Subcutaneous abdominal adipose tissue (tissue), 5 donors: ENCODE measurements around the gene PROSER1.
"Not testable (repeated sequence)": the region's sequence is repeated elsewhere in the genome, so short reads cannot be mapped to it uniquely, and the experiment has no call there.

Source experiments
- H3K27ac ChIP-seq: one replicate; pipeline ENCODE4 v1.7.0; 2013; ENCODE audit warnings: low read depth, mild to moderate bottlenecking, inconsistent platforms, low read length, moderate library complexity
- H3K27me3 ChIP-seq, 5 donors: one replicate each; pipeline ENCODE4 v1.7.0; 2013; ENCODE audit warnings: low read length in 5 of 5, inconsistent platforms in 1 of 5; ENCODE audit not compliant: control insufficient read depth in 5 of 5, insufficient read depth in 4 of 5
- H3K36me3 ChIP-seq, 5 donors: one replicate each; pipeline ENCODE4 v1.7.0; 2013; ENCODE audit warnings: low read length in 5 of 5; ENCODE audit not compliant: control insufficient read depth in 5 of 5, insufficient read depth in 5 of 5
- H3K4me1 ChIP-seq, 5 donors: one replicate each; pipeline ENCODE4 v1.7.0; 2013; ENCODE audit warnings: low read length in 5 of 5, mild to moderate bottlenecking in 3 of 5, moderate library complexity in 1 of 5; ENCODE audit not compliant: control insufficient read depth in 5 of 5, insufficient read depth in 5 of 5
- H3K4me3 ChIP-seq, 5 donors: one replicate each; pipeline ENCODE4 v1.7.0; 2013; ENCODE audit warnings: low read length in 5 of 5, low read depth in 1 of 5
- H3K9ac ChIP-seq, 5 donors: one replicate each; pipeline ENCODE4 v1.7.0; 2013; ENCODE audit warnings: low read length in 5 of 5, mild to moderate bottlenecking in 4 of 5, moderate library complexity in 3 of 5
- H3K9me3 ChIP-seq, 5 donors: one replicate each; pipeline ENCODE4 v1.7.0; 2013; ENCODE audit warnings: low read length in 5 of 5; ENCODE audit not compliant: control insufficient read depth in 5 of 5
- donor health status: healthy.
- donor health status: healthy.
- donor health status: healthy.
- donor health status: healthy.
- donor health status: healthy.

The PROSER1 gene

DNA sequence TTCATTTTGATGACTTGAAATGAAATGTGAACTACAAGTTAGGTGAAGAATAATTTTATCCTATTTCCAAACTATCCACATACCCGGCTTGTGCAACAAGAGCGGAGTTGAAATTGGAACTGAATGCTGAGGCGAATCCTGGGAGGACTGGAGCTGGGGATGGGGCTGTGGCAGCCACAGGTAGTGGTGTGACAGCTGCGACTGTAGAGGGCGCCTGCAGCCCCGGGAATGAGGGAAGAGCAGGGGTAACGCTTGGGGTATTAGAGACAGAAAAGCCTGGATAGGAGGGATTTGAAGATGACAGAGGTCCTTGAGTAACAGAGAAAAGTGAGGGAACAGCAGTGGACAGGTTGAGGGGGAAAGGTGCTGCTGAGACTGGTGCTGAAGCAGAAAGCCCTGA, 25.3 kb downstream of the PROSER1 start:
- peaks cover 59 to 78% (median 70%) of the 10 kb centered on the region in 5 donors for H3K36me3 ChIP-seq
- H3K9ac ChIP-seq = no peak overlapping the region
- H3K4me3 ChIP-seq = no peak overlapping the region
- H3K9me3 ChIP-seq = no peaks in the 10 kb centered on the region
- no peaks in the 10 kb centered on the region for H3K27me3 ChIP-seq
- H3K4me1 ChIP-seq = no peaks in the 10 kb centered on the region
- no peak overlapping the region for H3K27ac ChIP-seq

DNA sequence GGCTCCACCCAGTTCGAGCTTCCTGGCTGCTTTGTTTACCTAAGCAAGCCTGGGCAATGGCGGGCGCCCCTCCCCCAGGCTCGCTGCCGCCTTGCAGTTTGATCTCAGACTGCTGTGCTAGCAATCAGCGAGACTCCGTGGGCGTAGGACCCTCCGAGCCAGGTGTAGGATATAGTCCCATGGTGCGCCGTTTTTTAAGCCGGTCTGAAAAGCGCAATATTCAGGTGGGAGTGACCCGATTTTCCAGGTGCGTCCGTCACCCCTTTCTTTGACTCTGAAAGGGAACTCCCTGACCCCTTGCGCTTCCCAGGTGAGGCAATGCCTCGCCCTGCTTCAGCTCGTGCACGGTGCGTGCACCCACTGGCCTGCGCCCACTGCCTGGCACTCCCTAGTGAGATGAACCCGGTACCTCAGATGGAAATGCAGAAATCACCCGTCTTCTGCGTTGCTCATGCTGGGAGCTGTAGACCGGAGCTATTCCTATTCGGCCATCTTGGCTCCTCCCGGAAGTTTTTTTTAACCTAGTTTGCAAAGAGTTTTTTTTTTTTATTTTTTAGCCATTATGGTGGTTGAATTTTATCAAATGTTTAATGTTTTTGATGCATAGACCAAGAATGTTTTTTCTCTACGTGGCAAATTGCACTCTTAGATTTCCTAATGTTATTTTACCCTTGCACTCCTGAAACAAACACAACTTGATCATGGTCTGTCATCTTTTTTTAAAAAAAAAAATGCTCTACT, 31.3 kb downstream of the PROSER1 start:
- not testable (repeated sequence) for H3K4me1 ChIP-seq, H3K9ac ChIP-seq, H3K4me3 ChIP-seq, H3K27me3 ChIP-seq, H3K9me3 ChIP-seq, H3K27ac ChIP-seq
- peaks cover 15 to 24% (median 19%) of the 10 kb centered on the region in 5 donors for H3K36me3 ChIP-seq

DNA sequence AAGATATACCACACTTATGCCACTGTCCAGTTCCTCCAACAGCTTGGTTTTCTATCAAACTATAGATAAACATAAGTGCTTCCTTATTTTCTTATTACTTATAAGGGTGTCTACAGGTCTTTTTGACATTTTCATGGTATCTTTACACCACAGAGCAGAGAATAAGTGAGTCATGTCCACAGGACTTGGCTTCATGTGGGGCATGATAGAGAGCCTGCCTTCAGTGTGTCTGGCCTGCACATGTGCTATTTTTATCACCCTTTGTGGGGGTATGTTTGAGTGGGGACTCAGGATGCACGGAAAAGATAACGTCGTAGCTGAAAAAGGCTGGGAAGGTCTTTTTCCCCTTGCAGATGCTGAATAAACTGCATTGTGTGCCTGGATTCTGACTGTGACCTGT, 39.1 kb downstream of the PROSER1 start:
- H3K4me1 ChIP-seq = no peaks in the 10 kb centered on the region
- no peak overlapping the region for H3K4me3 ChIP-seq
- no peak overlapping the region for H3K27ac ChIP-seq
- H3K9ac ChIP-seq = no peak overlapping the region
- no peaks in the 10 kb centered on the region for H3K36me3 ChIP-seq
- H3K9me3 ChIP-seq = no peaks in the 10 kb centered on the region
- no peaks in the 10 kb centered on the region for H3K27me3 ChIP-seq

DNA sequence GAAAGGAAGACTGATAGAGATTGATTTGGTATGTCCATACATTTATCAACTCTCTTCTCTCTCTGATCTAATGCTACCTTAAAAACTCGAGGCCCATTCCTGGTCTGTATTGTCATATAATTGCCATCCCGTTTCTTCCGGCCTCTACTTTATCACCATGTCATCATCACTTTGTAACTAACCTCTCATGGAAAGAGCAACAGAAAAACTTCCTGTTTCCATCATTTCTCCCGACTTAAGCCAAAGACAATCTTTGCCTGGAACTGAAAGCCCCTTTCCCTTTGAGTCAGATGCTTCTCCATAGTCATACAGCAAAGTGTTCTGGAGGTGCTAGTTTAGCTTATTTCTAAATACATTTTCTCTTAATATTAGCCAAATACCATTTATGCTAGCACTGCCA, 44.5 kb downstream of the PROSER1 start:
- H3K27ac ChIP-seq = no peak overlapping the region
- H3K9me3 ChIP-seq = no peaks in the 10 kb centered on the region
- H3K4me1 ChIP-seq = no peaks in the 10 kb centered on the region
- no peak overlapping the region for H3K9ac ChIP-seq
- H3K27me3 ChIP-seq = no peaks in the 10 kb centered on the region
- H3K4me3 ChIP-seq = no peak overlapping the region
- no peaks in the 10 kb centered on the region for H3K36me3 ChIP-seq

DNA sequence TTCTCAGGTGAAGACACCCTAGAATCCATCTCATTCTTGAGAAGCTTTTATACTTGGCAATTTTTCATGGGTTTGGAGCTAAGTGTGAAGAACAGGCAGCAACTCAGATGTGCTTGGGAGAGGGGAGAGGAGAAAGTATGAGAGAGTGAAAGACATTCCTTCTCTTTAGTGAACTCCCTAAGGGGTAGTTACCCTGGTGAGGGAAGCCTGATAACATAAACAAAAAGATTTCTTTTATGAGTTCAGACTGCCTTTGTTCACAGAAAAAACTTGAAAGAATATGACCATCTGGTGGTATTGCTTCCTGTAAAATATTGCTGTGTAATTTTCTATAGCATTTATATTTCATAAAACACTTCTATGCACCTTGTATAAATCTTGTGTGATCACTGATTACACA, 47.2 kb downstream of the PROSER1 start, which contains the start of gene STOML3:
Gene STOML3, minus strand, starts transcription at position 139 of the 400 bp plus-strand sequence. Its CDS starts 110 bp downstream, at position 29.
- no peak within 1 kb of the TSS for H3K27ac ChIP-seq
- no peak within 1 kb of the TSS for H3K9ac ChIP-seq
- no peaks in the 10 kb centered on the region for H3K27me3 ChIP-seq
- no peaks in the 10 kb centered on the region for H3K4me1 ChIP-seq
- no peaks in the 10 kb centered on the region for H3K36me3 ChIP-seq
- no peaks in the 10 kb centered on the region for H3K9me3 ChIP-seq
- H3K4me3 ChIP-seq = no peak within 1 kb of the TSS

DNA sequence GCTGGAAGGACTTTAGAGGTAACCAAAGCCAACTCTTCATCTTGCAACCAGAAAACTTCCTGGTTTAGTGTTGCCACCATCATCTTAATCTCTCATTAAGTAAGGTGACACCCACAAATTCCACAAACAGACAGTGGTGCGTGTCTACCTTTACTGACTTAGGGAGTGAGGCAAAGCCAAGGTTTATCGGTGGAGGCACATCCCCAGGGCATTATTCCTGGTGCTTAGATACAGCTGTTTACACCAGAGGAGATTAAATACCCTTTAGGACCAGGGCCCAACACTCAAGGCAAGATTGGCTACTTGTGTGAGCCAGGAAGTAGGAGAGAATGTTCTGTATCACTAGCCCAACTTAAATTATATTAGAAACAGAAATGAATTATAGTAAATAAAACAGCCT, 56.8 kb downstream of the PROSER1 start:
- peaks cover 0 to 12% (median 5%) of the 10 kb centered on the region in 5 donors for H3K9me3 ChIP-seq
- no peak overlapping the region for H3K9ac ChIP-seq
- no peak overlapping the region for H3K27ac ChIP-seq
- H3K27me3 ChIP-seq = peaks cover 0 to 6% (median 2%) of the 10 kb centered on the region in 5 donors
- H3K4me1 ChIP-seq = peaks cover 0 to 2% (median 0%) of the 10 kb centered on the region in 5 donors
- H3K4me3 ChIP-seq = no peak overlapping the region
- H3K36me3 ChIP-seq = no peaks in the 10 kb centered on the region

DNA sequence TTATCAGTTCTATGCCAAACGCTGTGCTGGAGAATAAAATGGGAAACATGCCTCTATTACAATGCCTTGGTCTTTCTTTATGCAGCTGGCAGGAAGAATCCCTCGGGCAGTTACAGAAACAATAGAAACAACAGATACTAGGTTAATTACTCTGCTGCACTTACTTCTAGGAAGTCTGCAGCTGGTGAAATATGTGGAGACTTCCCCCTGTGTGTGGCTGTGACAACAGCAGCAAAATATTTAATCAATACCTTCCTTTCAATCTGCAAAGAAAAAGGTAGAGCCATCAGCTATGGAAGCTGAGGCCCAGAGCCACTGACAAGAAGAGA, 57.2 kb downstream of the PROSER1 start:
- no peak overlapping the region for H3K4me3 ChIP-seq
- no peak overlapping the region for H3K27ac ChIP-seq
- H3K4me1 ChIP-seq = peaks cover 0 to 2% (median 0%) of the 10 kb centered on the region in 5 donors
- no peaks in the 10 kb centered on the region for H3K36me3 ChIP-seq
- H3K9me3 ChIP-seq = peaks cover 0 to 12% (median 5%) of the 10 kb centered on the region in 5 donors
- H3K9ac ChIP-seq = no peak overlapping the region
- H3K27me3 ChIP-seq = peaks cover 0 to 6% (median 2%) of the 10 kb centered on the region in 5 donors

DNA sequence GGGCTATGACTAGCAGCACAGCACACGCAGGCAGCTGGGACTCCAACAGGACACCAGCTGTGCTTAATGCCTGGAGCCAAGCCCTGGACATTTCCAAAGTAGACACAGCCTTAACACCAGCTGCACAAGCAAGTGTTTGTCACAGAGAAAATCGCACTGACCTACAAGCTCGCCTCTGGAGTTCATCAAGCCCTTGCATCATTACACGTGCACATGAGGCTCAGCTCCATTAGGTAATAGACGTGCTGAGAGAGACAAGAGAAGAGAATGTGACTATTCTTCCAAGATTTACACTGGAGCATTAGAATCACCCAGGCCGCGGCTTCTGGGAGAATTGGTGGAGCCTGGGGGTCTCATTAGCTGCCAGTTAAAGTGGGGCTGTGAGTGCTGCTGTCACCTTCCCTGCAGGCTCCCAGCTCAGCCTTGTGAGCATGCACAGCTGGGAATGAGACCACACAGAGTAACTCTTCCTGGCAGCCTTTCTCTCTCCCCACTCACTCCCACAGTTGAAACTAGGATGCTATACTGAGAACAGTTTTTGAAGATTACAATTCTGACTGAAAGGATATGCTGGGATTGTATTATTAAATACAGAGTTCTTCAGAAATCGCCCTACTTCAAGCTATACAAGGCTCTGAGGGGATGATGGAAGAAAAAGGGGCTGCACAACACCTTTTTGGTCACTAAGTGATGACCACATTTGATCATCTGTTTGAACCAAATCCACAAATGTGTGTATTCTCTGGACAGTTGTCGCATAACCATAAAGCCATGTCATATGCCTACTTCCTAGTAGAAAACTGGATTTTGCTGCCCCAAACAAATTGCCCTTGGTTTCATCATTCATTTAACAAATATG, 57.8 kb downstream of the PROSER1 start:
- H3K9me3 ChIP-seq = peaks cover 0 to 12% (median 5%) of the 10 kb centered on the region in 5 donors
- no peak overlapping the region for H3K27ac ChIP-seq
- peaks cover 0 to 6% (median 2%) of the 10 kb centered on the region in 5 donors for H3K27me3 ChIP-seq
- H3K4me3 ChIP-seq = no peak overlapping the region
- H3K36me3 ChIP-seq = no peaks in the 10 kb centered on the region
- H3K4me1 ChIP-seq = peaks cover 0 to 2% (median 0%) of the 10 kb centered on the region in 5 donors
- no peak overlapping the region for H3K9ac ChIP-seq

DNA sequence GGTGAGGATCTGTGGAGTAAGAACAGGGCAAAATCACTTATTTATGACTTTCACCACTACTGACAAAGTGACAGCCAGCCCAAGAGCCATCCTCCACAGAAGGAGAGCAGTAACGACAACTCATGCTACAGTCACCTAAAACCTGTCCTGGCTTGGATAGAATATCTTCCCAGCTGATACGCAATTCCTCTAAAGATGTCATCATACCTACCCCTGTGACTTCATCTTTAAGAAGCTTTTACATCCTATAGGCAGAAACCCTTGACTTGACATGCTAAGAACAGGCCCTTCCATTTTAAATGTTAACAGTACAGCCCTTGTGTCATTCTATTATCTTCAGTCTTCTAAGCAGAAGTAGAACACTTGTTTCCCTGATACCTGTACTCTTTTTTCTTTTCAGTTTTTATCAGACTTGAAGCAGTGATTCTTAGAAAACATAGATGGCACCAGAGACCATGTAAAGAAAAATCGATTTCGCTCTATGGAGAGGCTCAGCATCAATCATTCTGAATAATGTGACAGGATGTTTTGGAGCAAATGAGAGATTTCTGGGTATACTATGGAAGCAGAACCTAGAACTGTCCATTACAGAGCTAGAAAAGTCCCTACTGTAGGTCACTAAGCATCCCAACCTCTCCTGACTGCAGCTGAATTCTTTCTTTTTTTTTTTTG, 67.4 kb downstream of the PROSER1 start:
- Histone ChIP-seq H3K9me3 (no peaks in the 10 kb centered on the region), H3K27ac (no peak overlapping the region), H3K27me3 (no peaks in the 10 kb centered on the region), H3K4me3 (no peak overlapping the region), H3K36me3 (no peaks in the 10 kb centered on the region), H3K9ac (no peak overlapping the region), H3K4me1 (no peaks in the 10 kb centered on the region)

DNA sequence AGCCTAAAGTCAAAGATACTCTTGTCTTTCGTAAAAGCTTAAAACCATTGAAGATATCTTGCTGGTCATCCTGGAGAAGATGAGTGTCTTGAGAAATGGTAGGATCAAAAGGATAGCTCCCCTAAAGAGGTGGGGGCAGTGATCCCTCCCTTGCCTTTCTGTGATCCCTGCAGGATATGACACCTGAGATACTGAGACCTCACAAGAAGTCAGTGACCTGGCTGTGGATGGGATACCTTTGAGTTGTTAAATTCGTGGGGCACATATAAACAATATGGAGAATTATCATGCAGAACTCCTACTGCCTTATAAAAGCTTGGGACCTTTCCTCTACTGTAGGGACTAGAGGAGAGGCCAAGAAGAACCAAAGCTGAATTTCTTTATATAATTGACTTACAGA, 68.7 kb downstream of the PROSER1 start:
- Histone ChIP-seq H3K36me3 (no peaks in the 10 kb centered on the region), H3K9ac (no peak overlapping the region), H3K27ac (no peak overlapping the region), H3K4me3 (no peak overlapping the region), H3K27me3 (no peaks in the 10 kb centered on the region), H3K9me3 (no peaks in the 10 kb centered on the region), H3K4me1 (no peaks in the 10 kb centered on the region)
